ENCODE measurements around the gene ATP11A.

- no peak for TF ChIP-seq EZH2 (IDR thresholded peaks at IDR 0.05; ENCODE audit: low read length, unreplicated experiment)
- no peak for TF ChIP-seq CTCF (conservative IDR thresholded peaks at IDR 0.05; ENCODE audit: low read depth, low read length)
- TF ChIP-seq EZH2phosphoT487 (IDR thresholded peaks at IDR 0.05; ENCODE audit: borderline replicate concordance, low read length) = no peak
Measured at GRCh38 chr13:112926993-112927392, 237.2 kb downstream of the ATP11A start.
